HepG2 (cell line): ENCODE results near the gene PIF1. TPM values are rescaled to one million over a fixed set of nuclear protein-coding genes. Genes with fewer than 3 reads are reported as not detected.
A peak's percentile ranks its signal among the peaks of the same experiment; 100 is the strongest.

Experiments used
- BRCA1 ChIP-seq: sonication (generic); formaldehyde crosslinking; IDR thresholded peaks from 2 replicates; pipeline ENCODE4 v1.4.0; 2020; ENCODE audit warnings: missing genetic modification reagents
- HCFC1 ChIP-seq: fragments of 150-350 bp; IDR thresholded peaks from 2 replicates; pipeline ENCODE4 v1.6.1; 2014; ENCODE audit warnings: low read depth, low read length
- HOXD1 ChIP-seq: sonication (generic); formaldehyde crosslinking; IDR thresholded peaks from 2 replicates; pipeline ENCODE4 v1.5.0; 2020; ENCODE audit warnings: missing genetic modification reagents
- NFIC ChIP-seq: IDR thresholded peaks from 2 replicates; pipeline ENCODE4 v1.6.1; 2012; ENCODE audit warnings: mild to moderate bottlenecking, low read length, inconsistent platforms
- NR2F1 ChIP-seq, 2 experiments: fragments of 450-650 bp in 1 of 2; formaldehyde crosslinking in 1 of 2; IDR thresholded peaks; 2 replicates each; pipeline versions ENCODE4 v1.5.0 to v1.6.1; 2016 to 2020; ENCODE audit warnings: mild to moderate bottlenecking in 1 of 2, missing compliant biosample characterization in 1 of 2, missing genetic modification reagents in 1 of 2, moderate library complexity in 1 of 2
- PREB ChIP-seq: sonication (generic); formaldehyde crosslinking; IDR thresholded peaks from 2 replicates; pipeline ENCODE4 v1.4.0; 2020; ENCODE audit warnings: missing genetic modification reagents
- RBFOX2 ChIP-seq: fragments of 200-400 bp; formaldehyde crosslinking; IDR thresholded peaks from 2 replicates; pipeline ENCODE4 v1.6.1; 2017; ENCODE audit warnings: low read depth, mild to moderate bottlenecking, low read length
- SETDB1 ChIP-seq: sonication (generic); formaldehyde crosslinking; IDR thresholded peaks from 2 replicates; pipeline ENCODE4 v1.5.1; 2020; ENCODE audit warnings: missing genetic modification reagents, mild to moderate bottlenecking, borderline replicate concordance
- TAF15 ChIP-seq: fragments of 200-400 bp; formaldehyde crosslinking; IDR thresholded peaks from one replicate; pipeline ENCODE4 v1.6.1; 2018; ENCODE audit warnings: mild to moderate bottlenecking, low read depth, low read length; ENCODE audit not compliant: poor library complexity, severe bottlenecking
- TARDBP ChIP-seq: sonication (generic); formaldehyde crosslinking; IDR thresholded peaks from 2 replicates; pipeline ENCODE4 v1.8.0; 2022; ENCODE audit warnings: mild to moderate bottlenecking, missing genetic modification reagents
- ZBTB3 ChIP-seq: sonication (generic); formaldehyde crosslinking; IDR thresholded peaks from 2 replicates; pipeline ENCODE4 v1.4.0; 2020; ENCODE audit warnings: low read depth, mild to moderate bottlenecking, moderate library complexity, missing genetic modification reagents, borderline replicate concordance
- ZBTB33 ChIP-seq: sonication (generic); formaldehyde crosslinking; IDR thresholded peaks from 2 replicates; pipeline ENCODE4 v1.4.0; 2020; ENCODE audit warnings: missing genetic modification reagents
- ZGPAT ChIP-seq: IDR thresholded peaks from 2 replicates; pipeline ENCODE4 v1.6.1; 2016; ENCODE audit warnings: mild to moderate bottlenecking
- ZNF121 ChIP-seq: sonication (generic); formaldehyde crosslinking; IDR thresholded peaks from 2 replicates; pipeline ENCODE4 v1.5.0; 2020; ENCODE audit warnings: mild to moderate bottlenecking, missing genetic modification reagents
- ZNF280B ChIP-seq: sonication (generic); formaldehyde crosslinking; IDR thresholded peaks from 2 replicates; pipeline ENCODE4 v1.5.0; 2020; ENCODE audit warnings: missing genetic modification reagents, mild to moderate bottlenecking, borderline replicate concordance
- ZNF292 ChIP-seq: sonication (generic); formaldehyde crosslinking; IDR thresholded peaks from 2 replicates; pipeline ENCODE4 v1.8.1; 2022; ENCODE audit warnings: mild to moderate bottlenecking, low read depth, missing genetic modification reagents, borderline replicate concordance
- ZNF317 ChIP-seq: sonication (generic); formaldehyde crosslinking; IDR thresholded peaks from 2 replicates; pipeline ENCODE4 v1.5.0; 2020; ENCODE audit warnings: mild to moderate bottlenecking, missing genetic modification reagents
- ZNF333 ChIP-seq: sonication (generic); formaldehyde crosslinking; IDR thresholded peaks from 2 replicates; pipeline ENCODE4 v1.4.0; 2020; ENCODE audit warnings: mild to moderate bottlenecking, missing genetic modification reagents, borderline replicate concordance
- ZNF564 ChIP-seq: sonication (generic); formaldehyde crosslinking; IDR thresholded peaks from 2 replicates; pipeline ENCODE4 v1.8.1; 2023; ENCODE audit warnings: mild to moderate bottlenecking, missing genetic modification reagents
- ZNF75D ChIP-seq: sonication (generic); formaldehyde crosslinking; IDR thresholded peaks from 2 replicates; pipeline ENCODE4 v1.8.1; 2023; ENCODE audit warnings: missing genetic modification reagents, mild to moderate bottlenecking, borderline replicate concordance
- polyA plus RNA-seq, 8 experiments: library from polyadenylated mRNA; depleted of rRNA in 3 of 8; stranded (reverse) in 7 of 8; unstranded in 1 of 8; fragments of >200 nt; fragmentation: Illumina TruSeq in 4 of 8; extraction: Trizol in 4 of 8; gene quantifications; 2 replicates each; pipeline versions ENCODE4 v1.2.1 to v1.2.3, GENCODE V29; 2011 to 2016; ENCODE audit warnings: low read depth in 4 of 8, missing spikeins in 1 of 8, mixed read lengths in 1 of 8; ENCODE audit not compliant: insufficient read depth in 1 of 8
- total RNA-seq, 5 experiments: library from RNA; depleted of rRNA; stranded (reverse); fragments of >200 nt; fragmentation: Illumina TruSeq; extraction: Trizol; gene quantifications; 2 replicates each; pipeline ENCODE4 v1.2.3, GENCODE V29; 2016; ENCODE audit warnings: low read depth in 1 of 5

The PIF1 gene
- total and polyA plus RNA-seq, 2 of the 13 experiments (the other 11 are each of a cell fraction or from before 2014, with no cell fraction given): 18.5 to 19.7 TPM

- no peak for TF ChIP-seq NR2F1 (CRISPR knock-in tag; IDR thresholded peaks at IDR 0.05)
- peak; percentile 85 for TF ChIP-seq ZNF317 (CRISPR knock-in tag)
- no peak for TF ChIP-seq ZNF333 (CRISPR knock-in tag)
- no peak for TF ChIP-seq HOXD1
- TF ChIP-seq ZBTB33 (CRISPR knock-in tag): no peak
- no peak for TF ChIP-seq PREB
- TF ChIP-seq TARDBP: no peak; the same call in 1 of the 2 replicates
- TF ChIP-seq BRCA1 (CRISPR knock-in tag): no peak
- no peak for TF ChIP-seq ZBTB3 (CRISPR knock-in tag)
- TF ChIP-seq ZNF280B (CRISPR knock-in tag): 0 out of 2 replicates have a peak, but pooled peaks have one; percentile 24
- peak; percentile 72; the same call in 1 of the 2 replicates for TF ChIP-seq ZGPAT (CRISPR knock-in tag)
- no peak for TF ChIP-seq ZNF292
- TF ChIP-seq HCFC1: no peak
- TF ChIP-seq RBFOX2: peak; percentile 84
- no peak for TF ChIP-seq SETDB1
- TF ChIP-seq ZNF564 (CRISPR knock-in tag): 0 out of 2 replicates have a peak, but pooled peaks have one; percentile 55
- 0 out of 2 replicates have a peak, but pooled peaks have one; percentile 63 for TF ChIP-seq ZNF75D
- no peak for TF ChIP-seq TAF15
- peak; percentile 46; the same call in 1 of the 2 replicates for TF ChIP-seq NFIC
- TF ChIP-seq ZNF121 (CRISPR knock-in tag): no peak
These were observed at the start of gene PIF1 (continued) for GRCh38 chr15:64825431-64826294.
